GM21529 (cell line): ENCODE data around the gene FAM185A.
"Not testable (repeated sequence)": the region's sequence is repeated elsewhere in the genome, so short reads cannot be mapped to it uniquely, and the experiment has no call there.

Experiments
- ATAC-seq: cut with Tn5 transposase; IDR thresholded peaks from one replicate; pipeline ENCODE4 v1.9.1; 2021; ENCODE audit not compliant: unreplicated experiment

FAM185A gene

DNA sequence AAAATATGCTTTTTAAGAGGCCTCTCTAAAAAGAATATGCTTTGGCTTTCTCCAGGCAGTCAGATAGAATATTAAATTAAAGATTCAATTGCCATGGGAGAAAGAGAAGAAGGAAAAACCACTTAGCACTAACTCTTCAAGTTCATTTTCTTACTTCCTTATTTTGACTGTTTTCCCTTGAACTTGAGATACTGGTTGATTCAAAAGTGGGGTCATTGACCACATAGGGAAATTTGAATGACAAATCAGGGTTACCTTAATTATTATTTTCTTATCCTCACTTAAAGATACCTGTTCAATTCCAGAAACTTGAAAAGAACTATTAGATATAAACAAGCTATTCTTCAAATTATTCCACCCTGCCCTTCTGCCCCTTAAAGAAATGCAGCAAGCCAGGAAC is 27.4 kb downstream of the FAM185A start:
- not testable (repeated sequence) for ATAC-seq

- not testable (repeated sequence) for ATAC-seq
Measured at GRCh38 chr7:102778663-102779062, 29.9 kb downstream of the FAM185A start.

GRCh38 chr7:102780926-102781325 is 32.1 kb downstream of the FAM185A start:
- not testable (repeated sequence) for ATAC-seq

DNA sequence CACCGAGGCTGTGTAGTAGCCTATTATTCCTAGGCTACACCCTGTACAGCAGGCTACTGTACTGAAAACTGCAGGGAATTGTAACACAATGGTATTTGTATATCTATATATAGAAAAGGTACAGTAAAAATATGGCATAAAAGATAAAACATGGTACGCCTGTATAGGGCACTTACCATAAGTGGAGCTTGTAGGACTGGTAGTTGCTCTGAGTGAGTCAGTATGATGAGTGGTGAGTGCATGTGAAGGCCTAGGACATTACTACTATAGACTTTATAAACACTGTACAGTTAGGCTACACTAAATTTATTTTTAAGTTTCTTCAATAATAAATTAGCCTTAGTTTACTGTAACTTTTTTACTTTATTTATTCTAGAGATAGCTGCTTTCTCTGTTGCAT is 40.0 kb downstream of the FAM185A start:
- ATAC-seq = not testable (repeated sequence)

DNA sequence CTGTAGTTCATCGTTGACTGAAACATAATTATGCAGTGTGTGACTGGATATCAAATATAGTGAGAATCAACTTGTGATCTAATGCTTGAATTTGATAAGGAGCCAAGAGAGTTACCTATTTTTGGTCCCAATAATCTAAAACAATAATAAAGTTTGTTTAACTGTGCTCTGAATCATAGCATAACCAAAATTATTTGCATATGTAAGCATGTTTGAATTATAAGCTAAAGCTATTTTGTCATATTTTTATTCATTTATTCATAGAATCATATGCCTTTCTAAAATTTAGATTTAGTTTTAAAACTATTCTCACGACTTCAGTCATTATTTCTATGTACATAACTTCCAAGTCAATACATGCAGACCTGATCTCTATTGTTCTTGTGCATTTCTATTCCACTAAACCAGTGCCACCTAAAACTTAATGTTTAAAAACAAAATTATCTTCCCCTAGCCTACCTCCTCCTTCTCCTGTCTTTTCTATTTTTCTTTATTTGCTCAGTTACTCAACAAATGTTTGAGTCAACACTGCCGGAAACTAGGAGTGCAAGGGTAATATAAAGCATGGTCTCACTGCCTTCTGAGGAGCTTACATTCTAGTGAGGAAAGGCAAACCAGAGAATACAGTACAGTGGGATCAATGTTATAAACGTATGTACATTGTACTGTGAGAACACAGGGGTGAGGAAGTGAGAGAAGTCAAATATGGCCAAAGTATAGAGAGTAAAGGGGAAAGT is 41.7 kb downstream of the FAM185A start:
- ATAC-seq = not testable (repeated sequence)

DNA sequence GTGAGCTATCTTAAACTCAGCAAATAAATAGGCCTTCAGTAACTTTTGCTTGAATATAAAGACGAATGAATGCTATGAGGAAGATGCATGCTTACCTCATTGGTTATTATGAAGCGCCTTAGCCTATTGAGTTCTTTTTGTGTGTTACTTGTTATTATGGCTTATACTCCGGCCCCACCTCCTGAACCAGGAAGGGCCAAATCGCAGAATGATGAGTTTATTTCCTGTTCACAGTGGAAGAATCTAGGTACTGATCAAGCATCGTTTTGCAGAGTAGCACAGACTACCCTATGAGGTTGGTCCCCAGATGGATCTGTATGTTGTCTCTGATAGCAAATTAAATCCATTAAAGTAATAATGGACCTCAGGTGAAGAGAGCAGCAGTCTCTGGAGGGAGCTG is 42.6 kb downstream of the FAM185A start:
- not testable (repeated sequence) for ATAC-seq

DNA sequence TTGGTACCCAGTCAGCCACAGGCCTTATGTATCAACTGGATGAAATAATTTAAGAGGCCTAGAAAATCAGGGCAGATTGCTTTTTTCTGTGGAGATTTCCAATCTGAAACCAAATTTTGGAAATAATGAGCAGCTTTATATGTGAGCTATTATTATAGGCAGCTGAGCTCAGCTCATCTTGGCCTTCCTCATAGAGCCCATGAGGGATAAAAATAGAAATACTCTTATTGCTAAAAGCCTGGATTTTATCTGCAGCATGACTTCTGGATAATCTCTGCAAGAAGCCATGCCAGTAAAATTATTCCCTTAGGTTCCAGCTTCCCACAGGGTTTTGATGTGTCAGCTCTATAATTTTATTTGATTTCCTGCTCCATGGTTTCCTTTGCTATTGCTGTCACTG is 43.0 kb downstream of the FAM185A start:
- ATAC-seq = not testable (repeated sequence)

GRCh38 chr7:102794567-102794966 is 45.8 kb downstream of the FAM185A start:
- ATAC-seq = not testable (repeated sequence)

- ATAC-seq = not testable (repeated sequence)
Measured at GRCh38 chr7:102795987-102796595, 47.3 kb downstream of the FAM185A start.

GRCh38 chr7:102806613-102807012 is 57.8 kb downstream of the FAM185A start:
- ATAC-seq = no peak

DNA sequence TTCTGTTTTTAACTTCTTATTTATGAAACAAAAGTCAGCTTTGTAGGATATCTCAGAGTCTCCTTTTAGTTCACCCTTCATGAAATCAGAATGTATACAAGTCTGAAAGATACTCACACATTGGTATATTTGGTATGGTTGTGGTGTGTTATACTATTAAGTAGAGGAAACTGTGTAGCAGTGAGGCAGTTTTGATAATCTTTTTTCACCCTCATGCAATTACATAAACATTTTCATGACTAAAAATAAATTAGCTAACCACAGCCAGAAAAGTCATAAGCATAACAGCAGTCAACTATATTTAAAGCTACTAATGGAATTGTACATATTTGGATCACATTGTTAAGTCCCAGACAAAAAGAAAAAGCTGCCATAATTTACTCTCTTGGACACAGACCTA is 62.1 kb downstream of the FAM185A start:
- no peak for ATAC-seq

GRCh38 chr7:102811942-102812678 is 63.3 kb downstream of the FAM185A start:
- no peak for ATAC-seq

- no peak for ATAC-seq
Measured at GRCh38 chr7:102813191-102814024, 64.6 kb downstream of the FAM185A start.

- no peak for ATAC-seq
Measured at GRCh38 chr7:102814025-102814471, 65.2 kb downstream of the FAM185A start.

DNA sequence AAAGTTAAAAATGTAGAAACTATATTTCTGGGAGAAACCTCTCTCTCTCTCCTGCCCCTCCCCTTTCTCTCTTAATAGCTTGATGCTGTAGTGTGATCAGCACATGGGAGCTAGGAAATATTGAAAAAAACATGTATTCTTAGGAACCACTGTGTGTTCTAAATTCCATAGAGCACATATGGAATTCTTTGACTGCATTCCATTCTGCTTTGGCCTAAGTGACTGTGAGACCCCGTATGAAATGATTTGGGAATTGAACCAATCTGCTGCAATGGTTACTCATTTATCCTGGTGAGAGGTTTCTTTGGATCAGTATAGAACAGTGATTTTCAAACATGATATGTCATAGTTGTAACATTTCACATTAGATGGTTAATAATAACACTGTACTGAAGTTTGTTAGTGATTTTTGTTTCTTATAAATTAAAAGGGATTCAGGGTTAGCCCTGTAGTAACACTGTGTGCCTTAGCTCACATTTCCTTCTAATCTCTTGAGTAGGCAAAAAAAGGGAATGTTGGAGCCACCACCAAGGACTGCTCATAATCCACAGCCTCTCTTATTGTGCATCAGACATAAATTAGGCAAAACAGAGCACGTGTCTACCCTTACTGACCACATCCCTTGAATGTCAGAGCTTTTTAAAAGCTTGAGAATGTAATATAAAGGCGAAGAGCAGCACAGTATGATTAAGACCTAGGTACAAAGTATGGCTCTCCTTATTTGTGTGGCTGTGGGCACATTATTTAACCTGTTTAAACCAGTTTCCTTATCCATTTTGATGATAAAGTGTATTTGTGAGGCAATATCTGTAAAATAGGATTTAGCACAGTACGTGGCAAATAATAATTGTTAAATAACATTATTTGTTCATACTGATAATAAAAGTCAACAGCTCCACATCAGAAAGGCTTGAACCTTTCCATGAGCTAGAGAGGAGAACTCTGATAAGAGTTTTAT is 69.1 kb downstream of the FAM185A start:
- no peak for ATAC-seq

GRCh38 chr7:102819151-102819550 is 70.4 kb downstream of the FAM185A start:
- ATAC-seq = no peak

- no peak for ATAC-seq
Measured at GRCh38 chr7:102821994-102822747, 73.4 kb downstream of the FAM185A start.

DNA sequence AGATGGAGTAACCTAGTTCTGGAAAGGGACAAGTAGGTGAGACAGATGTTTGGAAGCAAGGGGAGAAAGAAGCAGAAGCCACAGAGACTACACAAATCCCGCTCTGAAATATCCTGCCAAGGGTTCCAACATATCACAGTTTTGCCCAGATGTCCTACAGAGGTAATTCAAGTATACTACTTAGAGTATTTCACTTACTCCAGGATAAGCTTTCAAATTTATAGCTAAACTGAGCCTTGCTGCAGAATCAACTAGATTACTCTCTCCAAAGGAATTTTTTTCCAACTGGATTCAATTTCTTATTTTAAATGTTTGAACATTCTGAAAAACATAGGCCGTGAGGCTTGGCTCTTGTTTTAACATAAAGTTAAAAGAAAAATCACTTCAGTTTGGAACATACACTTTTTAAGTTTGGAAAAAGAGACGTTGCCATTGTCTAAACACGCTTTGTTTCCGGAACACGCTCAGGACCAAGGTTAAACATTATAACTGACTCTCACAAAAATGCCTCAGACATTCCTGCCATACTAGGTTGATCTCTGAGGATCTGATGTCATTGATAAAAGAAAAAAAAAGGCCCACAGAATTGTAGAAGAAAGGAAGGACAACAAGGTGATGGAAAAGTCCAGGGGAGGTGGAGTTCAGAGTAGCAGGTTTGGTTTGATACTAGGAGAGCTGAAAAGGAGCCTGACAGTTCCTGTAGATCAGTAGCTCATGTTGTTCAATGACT is 74.8 kb downstream of the FAM185A start:
- ATAC-seq = no peak
